Measurements from ENCODE around the gene TMEM59L. TPM values are rescaled to one million over a fixed set of nuclear protein-coding genes. Genes with fewer than 3 reads are reported as not detected.
A peak's percentile ranks its signal among the peaks of the same experiment; 100 is the strongest.

Gene TMEM59L
- total and polyA plus RNA-seq, 9 of the 15 experiments (the other 6 are each of a cell fraction or from before 2014, with no cell fraction given), result 0.37 TPM; not detected in 8

DNA sequence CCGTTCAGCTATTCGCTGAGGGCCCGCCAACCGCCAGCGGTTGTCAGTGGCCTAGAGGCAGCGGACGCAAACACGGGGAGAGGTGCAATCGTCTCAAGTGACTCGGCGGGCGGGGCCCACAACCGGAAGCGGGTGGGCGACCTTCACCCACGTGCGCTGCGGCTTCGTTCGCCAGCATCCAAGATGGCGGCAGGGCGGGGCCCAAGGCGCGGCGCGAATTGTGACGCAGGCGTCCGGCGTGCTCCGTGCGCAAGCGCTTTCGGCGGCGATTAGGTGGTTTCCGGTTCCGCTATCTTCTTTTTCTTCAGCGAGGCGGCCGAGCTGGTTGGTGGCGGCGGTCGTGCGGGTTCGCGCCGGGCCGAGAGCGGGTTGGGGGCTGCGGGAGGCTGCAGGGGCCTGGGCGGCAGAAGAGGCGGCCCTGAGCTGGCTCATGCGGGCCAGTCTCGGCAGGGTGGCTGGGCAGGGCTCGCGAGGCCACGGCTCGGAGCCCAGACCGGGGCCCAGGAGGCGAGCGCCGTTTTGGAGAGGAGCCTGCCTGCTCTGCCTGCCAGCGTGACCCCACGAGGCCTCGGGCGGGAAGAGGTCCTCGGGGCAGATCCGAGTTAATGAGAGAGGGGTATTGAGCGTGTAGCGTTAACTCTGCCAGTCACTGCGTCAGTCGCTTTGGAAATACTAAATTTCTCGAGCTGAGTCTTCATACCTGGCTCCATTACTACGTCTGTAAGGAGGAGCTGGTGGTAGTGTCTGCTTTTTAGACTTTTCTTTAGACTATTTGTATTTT lies 40.9 kb upstream of the TMEM59L start, which contains the start of gene UBA52 (continued):
- TF ChIP-seq SMARCE1 (IDR thresholded peaks at IDR 0.05), result no peak
- TF ChIP-seq ATF7 (IDR thresholded peaks at IDR 0.05), result peak; percentile 90
- TF ChIP-seq, protein P1, sequence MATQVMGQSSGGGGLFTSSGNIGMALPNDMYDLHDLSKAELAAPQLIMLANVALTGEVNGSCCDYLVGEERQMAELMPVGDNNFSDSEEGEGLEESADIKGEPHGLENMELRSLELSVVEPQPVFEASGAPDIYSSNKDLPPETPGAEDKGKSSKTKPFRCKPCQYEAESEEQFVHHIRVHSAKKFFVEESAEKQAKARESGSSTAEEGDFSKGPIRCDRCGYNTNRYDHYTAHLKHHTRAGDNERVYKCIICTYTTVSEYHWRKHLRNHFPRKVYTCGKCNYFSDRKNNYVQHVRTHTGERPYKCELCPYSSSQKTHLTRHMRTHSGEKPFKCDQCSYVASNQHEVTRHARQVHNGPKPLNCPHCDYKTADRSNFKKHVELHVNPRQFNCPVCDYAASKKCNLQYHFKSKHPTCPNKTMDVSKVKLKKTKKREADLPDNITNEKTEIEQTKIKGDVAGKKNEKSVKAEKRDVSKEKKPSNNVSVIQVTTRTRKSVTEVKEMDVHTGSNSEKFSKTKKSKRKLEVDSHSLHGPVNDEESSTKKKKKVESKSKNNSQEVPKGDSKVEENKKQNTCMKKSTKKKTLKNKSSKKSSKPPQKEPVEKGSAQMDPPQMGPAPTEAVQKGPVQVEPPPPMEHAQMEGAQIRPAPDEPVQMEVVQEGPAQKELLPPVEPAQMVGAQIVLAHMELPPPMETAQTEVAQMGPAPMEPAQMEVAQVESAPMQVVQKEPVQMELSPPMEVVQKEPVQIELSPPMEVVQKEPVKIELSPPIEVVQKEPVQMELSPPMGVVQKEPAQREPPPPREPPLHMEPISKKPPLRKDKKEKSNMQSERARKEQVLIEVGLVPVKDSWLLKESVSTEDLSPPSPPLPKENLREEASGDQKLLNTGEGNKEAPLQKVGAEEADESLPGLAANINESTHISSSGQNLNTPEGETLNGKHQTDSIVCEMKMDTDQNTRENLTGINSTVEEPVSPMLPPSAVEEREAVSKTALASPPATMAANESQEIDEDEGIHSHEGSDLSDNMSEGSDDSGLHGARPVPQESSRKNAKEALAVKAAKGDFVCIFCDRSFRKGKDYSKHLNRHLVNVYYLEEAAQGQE (IDR thresholded peaks at IDR 0.05; ENCODE audit: borderline replicate concordance), result peak; percentile 59
- TF ChIP-seq, protein P1 (CRISPR knock-in tag; IDR thresholded peaks at IDR 0.05; ENCODE audit: low read depth), result 0 out of 2 replicates have a peak, but pooled peaks have one; percentile 30
- TF ChIP-seq, protein P2, sequence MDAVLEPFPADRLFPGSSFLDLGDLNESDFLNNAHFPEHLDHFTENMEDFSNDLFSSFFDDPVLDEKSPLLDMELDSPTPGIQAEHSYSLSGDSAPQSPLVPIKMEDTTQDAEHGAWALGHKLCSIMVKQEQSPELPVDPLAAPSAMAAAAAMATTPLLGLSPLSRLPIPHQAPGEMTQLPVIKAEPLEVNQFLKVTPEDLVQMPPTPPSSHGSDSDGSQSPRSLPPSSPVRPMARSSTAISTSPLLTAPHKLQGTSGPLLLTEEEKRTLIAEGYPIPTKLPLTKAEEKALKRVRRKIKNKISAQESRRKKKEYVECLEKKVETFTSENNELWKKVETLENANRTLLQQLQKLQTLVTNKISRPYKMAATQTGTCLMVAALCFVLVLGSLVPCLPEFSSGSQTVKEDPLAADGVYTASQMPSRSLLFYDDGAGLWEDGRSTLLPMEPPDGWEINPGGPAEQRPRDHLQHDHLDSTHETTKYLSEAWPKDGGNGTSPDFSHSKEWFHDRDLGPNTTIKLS (IDR thresholded peaks at IDR 0.05; ENCODE audit: borderline replicate concordance, low read depth), result peak; percentile 43; the same call in 1 of the 2 replicates
- peak; percentile 60; the same call in 1 of the 2 replicates for TF ChIP-seq MYNN (IDR thresholded peaks at IDR 0.05)
- TF ChIP-seq MYNN (CRISPR knock-in tag; IDR thresholded peaks at IDR 0.05), result no peak
- TF ChIP-seq EP300 (IDR thresholded peaks at IDR 0.05; ENCODE audit: low read length), result peak; percentile 48; the same call in 1 of the 2 replicates
- TF ChIP-seq, protein P3, sequence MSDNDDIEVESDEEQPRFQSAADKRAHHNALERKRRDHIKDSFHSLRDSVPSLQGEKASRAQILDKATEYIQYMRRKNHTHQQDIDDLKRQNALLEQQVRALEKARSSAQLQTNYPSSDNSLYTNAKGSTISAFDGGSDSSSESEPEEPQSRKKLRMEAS (CRISPR knock-in tag; IDR thresholded peaks at IDR 0.05), result peak; percentile 100
- TF ChIP-seq SMAD4 (CRISPR knock-in tag; conservative IDR thresholded peaks at IDR 0.05), result peak; percentile 11; the same call in 1 of the 2 replicates
- TF ChIP-seq MED1 (CRISPR knock-in tag; IDR thresholded peaks at IDR 0.05; ENCODE audit: borderline replicate concordance), result no peak
- peak; percentile 91 for TF ChIP-seq PHF8 (IDR thresholded peaks at IDR 0.05; ENCODE audit: borderline replicate concordance, low read length)
- no peak for TF ChIP-seq GABPB2 (CRISPR knock-in tag; conservative IDR thresholded peaks at IDR 0.05)
- TF ChIP-seq, protein P4, sequence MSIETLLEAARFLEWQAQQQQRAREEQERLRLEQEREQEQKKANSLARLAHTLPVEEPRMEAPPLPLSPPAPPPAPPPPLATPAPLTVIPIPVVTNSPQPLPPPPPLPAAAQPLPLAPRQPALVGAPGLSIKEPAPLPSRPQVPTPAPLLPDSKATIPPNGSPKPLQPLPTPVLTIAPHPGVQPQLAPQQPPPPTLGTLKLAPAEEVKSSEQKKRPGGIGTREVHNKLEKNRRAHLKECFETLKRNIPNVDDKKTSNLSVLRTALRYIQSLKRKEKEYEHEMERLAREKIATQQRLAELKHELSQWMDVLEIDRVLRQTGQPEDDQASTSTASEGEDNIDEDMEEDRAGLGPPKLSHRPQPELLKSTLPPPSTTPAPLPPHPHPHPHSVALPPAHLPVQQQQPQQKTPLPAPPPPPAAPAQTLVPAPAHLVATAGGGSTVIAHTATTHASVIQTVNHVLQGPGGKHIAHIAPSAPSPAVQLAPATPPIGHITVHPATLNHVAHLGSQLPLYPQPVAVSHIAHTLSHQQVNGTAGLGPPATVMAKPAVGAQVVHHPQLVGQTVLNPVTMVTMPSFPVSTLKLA (conservative IDR thresholded peaks at IDR 0.05), result peak; percentile 100
- TF ChIP-seq RBM25 (IDR thresholded peaks at IDR 0.05; ENCODE audit: low read depth, low read length, severe bottlenecking), result no peak
- no peak for TF ChIP-seq SMAD1 (IDR thresholded peaks at IDR 0.05; ENCODE audit: low read depth, low read length, partially characterized antibody)
